Neuron (in vitro differentiated cells): Measurements from ENCODE around the gene PACSIN1.

Experiments
- H2AFZ ChIP-seq: one replicate; pipeline ENCODE4 v1.6.1; 2013; ENCODE audit warnings: low read depth, mild to moderate bottlenecking, inconsistent platforms, low read length, moderate library complexity
- H3K27me3 ChIP-seq: one replicate; pipeline ENCODE4 v1.6.1; 2013; ENCODE audit warnings: low read length; ENCODE audit not compliant: insufficient read depth
- H3K36me3 ChIP-seq: one replicate; pipeline ENCODE4 v1.6.1; 2013; ENCODE audit warnings: low read length; ENCODE audit not compliant: insufficient read depth
- H3K4me1 ChIP-seq: one replicate; pipeline ENCODE4 v1.6.1; 2013; ENCODE audit warnings: low read length; ENCODE audit not compliant: insufficient read depth
- H3K4me3 ChIP-seq: 2 replicates; pipeline ENCODE4 v1.5.1; 2013; ENCODE audit warnings: mild to moderate bottlenecking, low read length, moderate library complexity
- H3K9me3 ChIP-seq: one replicate; pipeline ENCODE4 v1.6.1; 2013; ENCODE audit warnings: low read length

PACSIN1 gene

GRCh38 chr6:34580707-34581560, 115.1 kb downstream of the PACSIN1 start:
- H3K27me3 ChIP-seq, result no peaks in the 10 kb centered on the region
- H3K4me3 ChIP-seq, result no peak overlapping the region
- no peak overlapping the region for H2AFZ ChIP-seq
- no peaks in the 10 kb centered on the region for H3K9me3 ChIP-seq
- peaks cover 7% of the 10 kb centered on the region for H3K4me1 ChIP-seq
- no peaks in the 10 kb centered on the region for H3K36me3 ChIP-seq

- no peak overlapping the region for H2AFZ ChIP-seq
- H3K4me3 ChIP-seq, result no peak overlapping the region
- H3K27me3 ChIP-seq, result no peaks in the 10 kb centered on the region
- H3K36me3 ChIP-seq, result no peaks in the 10 kb centered on the region
- H3K9me3 ChIP-seq, result no peaks in the 10 kb centered on the region
- peaks cover 7% of the 10 kb centered on the region for H3K4me1 ChIP-seq
These were observed 115.7 kb downstream of the PACSIN1 start for GRCh38 chr6:34581561-34581920.

GRCh38 chr6:34583461-34583860, 117.6 kb downstream of the PACSIN1 start:
- Histone ChIP-seq H3K4me3 (no peak overlapping the region), H2AFZ (no peak overlapping the region), H3K36me3 (peaks cover 7% of the 10 kb centered on the region), H3K27me3 (no peaks in the 10 kb centered on the region), H3K4me1 (peaks cover 7% of the 10 kb centered on the region), H3K9me3 (no peaks in the 10 kb centered on the region)

GRCh38 chr6:34583861-34584604, 118.2 kb downstream of the PACSIN1 start:
- H3K4me3 ChIP-seq, result no peak overlapping the region
- no peaks in the 10 kb centered on the region for H3K27me3 ChIP-seq
- peaks cover 7% of the 10 kb centered on the region for H3K4me1 ChIP-seq
- H3K9me3 ChIP-seq, result no peaks in the 10 kb centered on the region
- H2AFZ ChIP-seq, result no peak overlapping the region
- H3K36me3 ChIP-seq, result peaks cover 11% of the 10 kb centered on the region

GRCh38 chr6:34584694-34585093, 118.8 kb downstream of the PACSIN1 start:
- no peaks in the 10 kb centered on the region for H3K9me3 ChIP-seq

More at GRCh38 chr6:34584694-34585093, 118.8 kb downstream of the PACSIN1 start:
- Histone ChIP-seq H3K27me3 (no peaks in the 10 kb centered on the region), H3K4me3 (no peak overlapping the region), H3K36me3 (peaks cover 17% of the 10 kb centered on the region), H2AFZ (no peak overlapping the region), H3K4me1 (peaks cover 7% of the 10 kb centered on the region)
